ENCODE results near the gene RAB10. TPM values are rescaled to one million over a fixed set of nuclear protein-coding genes. Genes with fewer than 3 reads are reported as not detected.

RAB10 gene
- total and polyA plus RNA-seq, 2 of the 4 experiments (the other 2 are of a cell fraction): 30.1 to 77.1 TPM

- no peaks in the 10 kb centered on the region for H3K9me3 ChIP-seq (ENCODE audit: control insufficient read depth, insufficient read depth, low read length)
- H3K79me1 ChIP-seq (ENCODE audit: low read depth in 1 of 2, low read length in 2 of 2): no peaks in the 10 kb centered on the region
- no peak overlapping the region for H3K4me3 ChIP-seq (ENCODE audit: insufficient read depth, low read depth, low read length)
- H3K27me3 ChIP-seq (ENCODE audit: control insufficient read depth, insufficient read depth, low read length): peaks cover 9% of the 10 kb centered on the region
- no peak overlapping the region for H2AFZ ChIP-seq (replicated peaks; ENCODE audit: low read length, poor library complexity)
- BruUV-seq (replicated peaks): no TSS peak
- intact Hi-C loops (cut with micrococcal nuclease) (no loop called here), in situ Hi-C loops (cut with MboI; ENCODE audit: low sequenced_read_pairs) (no loop called here), dilution Hi-C loops (cut with HindIII; ENCODE audit: low sequenced_read_pairs, unreplicated experiment) (no loop called here)
- H2BK15ac ChIP-seq (ENCODE audit: low read depth, low read length): no peak overlapping the region
- no peak overlapping the region for H3K27ac ChIP-seq (ENCODE audit: insufficient read depth, low read length)
- ChIA-PET POLR2A (ENCODE audit: unreplicated experiment) (no interaction called here), CTCF (no interaction called here)
- no peak overlapping the region for H2BK20ac ChIP-seq (ENCODE audit: low read depth, low read length)
- H2BK120ac ChIP-seq (ENCODE audit: low read depth, low read length): no peak overlapping the region
- H3K56ac ChIP-seq (ENCODE audit: extremely low read depth, insufficient read depth, low read length): no peak overlapping the region
- no peaks in the 10 kb centered on the region for H3K9me1 ChIP-seq (ENCODE audit: insufficient read depth, low read length)
- H4K5ac ChIP-seq (ENCODE audit: low read depth, low read length): no peak overlapping the region
- H3K18ac ChIP-seq (ENCODE audit: low read depth, low read length): no peak overlapping the region
- no peak overlapping the region for H4K8ac ChIP-seq (ENCODE audit: low read depth in 2 of 2, low read length in 2 of 2)
- H4K91ac ChIP-seq (ENCODE audit: insufficient read depth, low read depth, low read length): no peak overlapping the region
- H3K4ac ChIP-seq (ENCODE audit: low read depth, low read length): no peak overlapping the region
- no peak for DNase-seq
- H2BK5ac ChIP-seq (ENCODE audit: low read depth, low read length, poor library complexity, severe bottlenecking): no peak overlapping the region
- no peak overlapping the region for H3K23ac ChIP-seq (ENCODE audit: low read depth, low read length)
- no peak overlapping the region for H2AK5ac ChIP-seq (ENCODE audit: low read depth, low read length)
- no peak overlapping the region for H3K4me2 ChIP-seq (ENCODE audit: low read depth, low read length)
- no peak for ATAC-seq (ENCODE audit: low read depth)
- no peak overlapping the region for H2AK9ac ChIP-seq (replicated peaks; ENCODE audit: low read depth, low read length, poor library complexity)
- 95% methylated on average over 4 of the region's 7 CpGs; no CpG with 5 or more reads in 1 of the 2 experiments for WGBS, 2 experiments (ENCODE audit: extremely low coverage in 2 of 2, insufficient read length in 1 of 2)
- H4K20me1 ChIP-seq (ENCODE audit: insufficient read depth, low read length): no peaks in the 10 kb centered on the region
- no peaks in the 10 kb centered on the region for H3K36me3 ChIP-seq (ENCODE audit: control insufficient read depth, insufficient read depth, low read length)
- TF ChIP-seq RAD21 (IDR thresholded peaks at IDR 0.05; ENCODE audit: low read length) (no peak), RCOR1 (IDR thresholded peaks at IDR 0.05; ENCODE audit: insufficient replicate concordance, low read length) (no peak), NFE2L2 (IDR thresholded peaks at IDR 0.05; ENCODE audit: low read depth, low read length) (no peak), ELK1 (IDR thresholded peaks at IDR 0.05; ENCODE audit: borderline replicate concordance, low read depth, low read length) (no peak), RFX5 (IDR thresholded peaks at IDR 0.05; ENCODE audit: low read depth, low read length) (no peak), MAZ (IDR thresholded peaks at IDR 0.05; ENCODE audit: borderline replicate concordance, low read depth, low read length) (no peak), SMC3 (IDR thresholded peaks at IDR 0.05; ENCODE audit: low read depth, low read length) (no peak), BHLHE40 (IDR thresholded peaks at IDR 0.05; ENCODE audit: low read depth, low read length) (no peak), CEBPB (IDR thresholded peaks at IDR 0.05; ENCODE audit: low read depth, low read length) (no peak), CTCF (conservative IDR thresholded peaks at IDR 0.05; ENCODE audit: low read depth, low read length) (no peak), CHD1 (IDR thresholded peaks at IDR 0.05; ENCODE audit: low read depth, low read length) (no peak)
- no peak overlapping the region for H3K9ac ChIP-seq (ENCODE audit: low read depth, low read length)
- H3K14ac ChIP-seq (replicated peaks; ENCODE audit: low read depth, low read length): no peak overlapping the region
- no peaks in the 10 kb centered on the region for H3K4me1 ChIP-seq (ENCODE audit: control insufficient read depth, insufficient read depth, low read length)
Measured at GRCh38 chr2:26161926-26162325, 128.0 kb downstream of the RAB10 start.
